Body of pancreas (tissue), 4 donors: Measurements from ENCODE around the gene CDK14.

Source experiments
- CTCF ChIP-seq, 7 experiments: fragments of 450-650 bp in 4 of 7; fragments of 200-600 bp in 3 of 7; sonication (generic) in 3 of 7; IDR thresholded peaks; one replicate each; pipeline ENCODE4 v1.5.1; 2016 to 2019; ENCODE audit warnings: antibody characterized with exemption in 7 of 7
- POLR2A ChIP-seq, 3 donors: fragments of 450-650 bp; IDR thresholded peaks; one replicate each; pipeline ENCODE4 v1.6.1; 2016; ENCODE audit warnings: antibody characterized with exemption in 3 of 3, mild to moderate bottlenecking in 2 of 3

- TF ChIP-seq CTCF (IDR thresholded peaks at IDR 0.05) (no peak), POLR2A (IDR thresholded peaks at IDR 0.05) (no peak)
These were observed 84.4 kb downstream of the CDK14 start for GRCh38 chr7:90680484-90680883.
